Measurements from ENCODE around the gene RPL12.
A peak's percentile ranks its signal among the peaks of the same experiment; 100 is the strongest.

The RPL12 gene

GRCh38 chr9:127449332-127449966 is 1.8 kb downstream of the RPL12 start:
- H3K79me1 ChIP-seq (ENCODE audit: low read length), result peaks cover 18% of the 10 kb centered on the region
- peak overlapping the region; percentile 53 for H3K9ac ChIP-seq (ENCODE audit: low read length)
- peak overlapping the region; percentile 25 for H3K4me3 ChIP-seq (ENCODE audit: low read depth, low read length)
- H3K23ac ChIP-seq (ENCODE audit: low read length), result no peak overlapping the region
- no peak overlapping the region for H4K91ac ChIP-seq (ENCODE audit: low read depth, low read length)
- H3K36me3 ChIP-seq (ENCODE audit: control insufficient read depth in 1 of 2, insufficient read depth in 2 of 2, low read length in 2 of 2), result peaks cover 44 to 59% of the 10 kb centered on the region in 2 experiments
- H4K8ac ChIP-seq (ENCODE audit: low read depth, low read length), result no peak overlapping the region
- no peak overlapping the region for H2AK5ac ChIP-seq (ENCODE audit: low read length)
- H3K4me2 ChIP-seq (ENCODE audit: low read length), result peak overlapping the region; percentile 94
- peak overlapping the region; percentile 100 for H3K4ac ChIP-seq (ENCODE audit: low read depth, low read length)
- DNase-seq, result no peak
- no peak overlapping the region for H2AFZ ChIP-seq (ENCODE audit: insufficient read depth, low read length, poor library complexity)
- H2BK120ac ChIP-seq (ENCODE audit: insufficient read depth, low read length, poor library complexity), result no peak overlapping the region
- H2BK5ac ChIP-seq (ENCODE audit: low read depth, low read length, poor library complexity), result no peak overlapping the region
- peak overlapping the region; percentile 81 for H3K27ac ChIP-seq (ENCODE audit: low read depth, low read length)
- no CpG with 5 or more reads among the region's 5 CpGs for WGBS (ENCODE audit: extremely low coverage, insufficient coverage, insufficient read length)
- no peak overlapping the region for H3K18ac ChIP-seq (ENCODE audit: low read length)
- H3K14ac ChIP-seq (ENCODE audit: low read length), result no peak overlapping the region
- H2BK12ac ChIP-seq (ENCODE audit: low read length), result no peak overlapping the region
- H3K9me3 ChIP-seq (ENCODE audit: insufficient read depth, low read depth, low read length), result peaks cover 5% of the 10 kb centered on the region
- peaks cover 13 to 23% of the 10 kb centered on the region in 2 experiments for H3K4me1 ChIP-seq (ENCODE audit: control insufficient read depth in 1 of 2, insufficient read depth in 2 of 2, low read length in 2 of 2)
- H3K79me2 ChIP-seq (ENCODE audit: control insufficient read depth, insufficient read depth, low read length, poor library complexity), result peaks cover 23% of the 10 kb centered on the region
- no peaks in the 10 kb centered on the region for H3K27me3 ChIP-seq (ENCODE audit: insufficient read depth, low read length)
- H4K12ac ChIP-seq (ENCODE audit: low read depth, low read length), result peak overlapping the region; percentile 13

GRCh38 chr9:127448112-127448805 is 2.9 kb downstream of the RPL12 start:
- peak in 1 of 2 donors; percentile 7 for DNase-seq
- peaks cover 23% of the 10 kb centered on the region for H3K79me2 ChIP-seq (ENCODE audit: control insufficient read depth, insufficient read depth, low read length, poor library complexity)
- H2AFZ ChIP-seq (ENCODE audit: insufficient read depth, low read length, poor library complexity), result no peak overlapping the region
- H2BK12ac ChIP-seq (ENCODE audit: low read length), result no peak overlapping the region
- H3K79me1 ChIP-seq (ENCODE audit: low read length), result peaks cover 23% of the 10 kb centered on the region
- H2BK120ac ChIP-seq (ENCODE audit: insufficient read depth, low read length, poor library complexity), result no peak overlapping the region
- H3K27ac ChIP-seq (ENCODE audit: low read depth, low read length), result no peak overlapping the region
- no peak overlapping the region for H3K9ac ChIP-seq (ENCODE audit: low read length)
- H3K4ac ChIP-seq (ENCODE audit: low read depth, low read length), result peak overlapping the region; percentile 13
- no peak overlapping the region for H2BK5ac ChIP-seq (ENCODE audit: low read depth, low read length, poor library complexity)
- H3K4me2 ChIP-seq (ENCODE audit: low read length), result peak overlapping the region; percentile 23
- H3K36me3 ChIP-seq (ENCODE audit: control insufficient read depth in 1 of 2, insufficient read depth in 2 of 2, low read length in 2 of 2), result peaks cover 40 to 64% of the 10 kb centered on the region in 2 experiments
- no peak overlapping the region for H3K18ac ChIP-seq (ENCODE audit: low read length)
- H4K8ac ChIP-seq (ENCODE audit: low read depth, low read length), result no peak overlapping the region
- no peak overlapping the region for H3K23ac ChIP-seq (ENCODE audit: low read length)
- peaks cover 18 to 30% of the 10 kb centered on the region in 2 experiments for H3K4me1 ChIP-seq (ENCODE audit: control insufficient read depth in 1 of 2, insufficient read depth in 2 of 2, low read length in 2 of 2)
- H2AK5ac ChIP-seq (ENCODE audit: low read length), result no peak overlapping the region
- no peak overlapping the region for H4K12ac ChIP-seq (ENCODE audit: low read depth, low read length)
- no peaks in the 10 kb centered on the region for H3K27me3 ChIP-seq (ENCODE audit: insufficient read depth, low read length)
- no CpG with 5 or more reads among the region's 8 CpGs for WGBS (ENCODE audit: extremely low coverage, insufficient coverage, insufficient read length)
- no peak overlapping the region for H3K4me3 ChIP-seq (ENCODE audit: low read depth, low read length)
- H3K14ac ChIP-seq (ENCODE audit: low read length), result no peak overlapping the region
- peaks cover 7% of the 10 kb centered on the region for H3K9me3 ChIP-seq (ENCODE audit: insufficient read depth, low read depth, low read length)
- no peak overlapping the region for H4K91ac ChIP-seq (ENCODE audit: low read depth, low read length)

- peaks cover 23% of the 10 kb centered on the region for H3K79me2 ChIP-seq (ENCODE audit: control insufficient read depth, insufficient read depth, low read length, poor library complexity)
- H3K36me3 ChIP-seq (ENCODE audit: control insufficient read depth in 1 of 2, insufficient read depth in 2 of 2, low read length in 2 of 2), result peaks cover 42 to 64% of the 10 kb centered on the region in 2 experiments
- no peak overlapping the region for H3K23ac ChIP-seq (ENCODE audit: low read length)
- no peak overlapping the region for H3K9ac ChIP-seq (ENCODE audit: low read length)
- no CpG with 5 or more reads among the region's 7 CpGs for WGBS (ENCODE audit: extremely low coverage, insufficient coverage, insufficient read length)
- H4K12ac ChIP-seq (ENCODE audit: low read depth, low read length), result no peak overlapping the region
- no peaks in the 10 kb centered on the region for H3K27me3 ChIP-seq (ENCODE audit: insufficient read depth, low read length)
- H2BK5ac ChIP-seq (ENCODE audit: low read depth, low read length, poor library complexity), result no peak overlapping the region
- peaks cover 23% of the 10 kb centered on the region for H3K79me1 ChIP-seq (ENCODE audit: low read length)
- H2BK120ac ChIP-seq (ENCODE audit: insufficient read depth, low read length, poor library complexity), result no peak overlapping the region
- H3K4me1 ChIP-seq (ENCODE audit: control insufficient read depth in 1 of 2, insufficient read depth in 2 of 2, low read length in 2 of 2), result peaks cover 18 to 32% of the 10 kb centered on the region in 2 experiments
- H2BK12ac ChIP-seq (ENCODE audit: low read length), result no peak overlapping the region
- no peak overlapping the region for H3K27ac ChIP-seq (ENCODE audit: low read depth, low read length)
- no peak overlapping the region for H4K91ac ChIP-seq (ENCODE audit: low read depth, low read length)
- no peak overlapping the region for H2AFZ ChIP-seq (ENCODE audit: insufficient read depth, low read length, poor library complexity)
- H3K4me2 ChIP-seq (ENCODE audit: low read length), result no peak overlapping the region
- no peak overlapping the region for H3K4ac ChIP-seq (ENCODE audit: low read depth, low read length)
- peaks cover 7% of the 10 kb centered on the region for H3K9me3 ChIP-seq (ENCODE audit: insufficient read depth, low read depth, low read length)
- no peak overlapping the region for H2AK5ac ChIP-seq (ENCODE audit: low read length)
- peak in 1 of 2 donors; percentile 39 for DNase-seq
- no peak overlapping the region for H4K8ac ChIP-seq (ENCODE audit: low read depth, low read length)
- H3K4me3 ChIP-seq (ENCODE audit: low read depth, low read length), result no peak overlapping the region
- no peak overlapping the region for H3K18ac ChIP-seq (ENCODE audit: low read length)
- H3K14ac ChIP-seq (ENCODE audit: low read length), result no peak overlapping the region
Observed at GRCh38 chr9:127447416-127448111, 3.6 kb downstream of the RPL12 start.

DNA sequence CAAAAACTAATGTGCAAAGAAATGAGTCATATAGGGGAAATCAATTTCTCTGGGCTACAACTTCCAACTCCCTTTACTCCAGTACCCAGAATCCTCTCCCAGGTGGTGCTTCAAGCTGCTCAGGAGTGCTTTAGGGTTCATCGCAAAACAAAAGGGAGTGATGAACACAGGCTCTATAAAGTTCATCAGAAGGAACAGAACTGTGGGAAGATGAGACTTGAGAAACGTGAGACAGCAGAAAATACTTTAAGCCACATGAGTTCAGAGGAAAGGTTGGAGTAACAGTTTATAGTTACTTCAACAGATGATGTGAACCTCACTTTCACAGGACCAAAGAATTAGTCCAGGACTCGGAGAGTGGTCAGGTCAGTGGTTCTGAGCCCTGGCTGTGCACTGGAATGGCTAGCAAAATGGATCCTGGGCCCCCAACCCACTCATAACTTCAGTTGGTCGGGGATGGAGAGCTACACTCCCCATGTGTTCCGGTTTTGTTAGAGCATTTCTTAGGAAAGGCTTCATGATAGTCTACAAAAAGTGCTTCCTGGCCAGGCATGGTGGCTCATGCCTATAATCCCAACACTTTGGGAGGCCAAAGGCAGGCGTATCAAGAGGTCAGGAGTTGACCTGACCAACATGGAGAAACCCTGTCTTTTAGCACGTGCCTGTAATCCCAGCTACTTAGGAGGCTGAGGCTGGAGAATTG is 4.3 kb downstream of the RPL12 start:
- no peak overlapping the region for H2AFZ ChIP-seq (ENCODE audit: insufficient read depth, low read length, poor library complexity)
- H2BK120ac ChIP-seq (ENCODE audit: insufficient read depth, low read length, poor library complexity), result no peak overlapping the region
- H4K8ac ChIP-seq (ENCODE audit: low read depth, low read length), result no peak overlapping the region
- H3K79me1 ChIP-seq (ENCODE audit: low read length), result peaks cover 20% of the 10 kb centered on the region
- H4K12ac ChIP-seq (ENCODE audit: low read depth, low read length), result no peak overlapping the region
- DNase-seq, result peak in 1 of 2 donors; percentile 10
- H3K14ac ChIP-seq (ENCODE audit: low read length), result no peak overlapping the region
- no peak overlapping the region for H3K4me2 ChIP-seq (ENCODE audit: low read length)
- H3K4me3 ChIP-seq (ENCODE audit: low read depth, low read length), result no peak overlapping the region
- H3K4ac ChIP-seq (ENCODE audit: low read depth, low read length), result no peak overlapping the region
- H3K4me1 ChIP-seq (ENCODE audit: control insufficient read depth in 1 of 2, insufficient read depth in 2 of 2, low read length in 2 of 2), result peaks cover 15 to 29% of the 10 kb centered on the region in 2 experiments
- no peaks in the 10 kb centered on the region for H3K27me3 ChIP-seq (ENCODE audit: insufficient read depth, low read length)
- no peak overlapping the region for H3K9ac ChIP-seq (ENCODE audit: low read length)
- no peak overlapping the region for H3K27ac ChIP-seq (ENCODE audit: low read depth, low read length)
- H3K36me3 ChIP-seq (ENCODE audit: control insufficient read depth in 1 of 2, insufficient read depth in 2 of 2, low read length in 2 of 2), result peaks cover 45 to 64% of the 10 kb centered on the region in 2 experiments
- WGBS (ENCODE audit: extremely low coverage, insufficient coverage, insufficient read length), result no CpG with 5 or more reads among the region's 7 CpGs
- no peak overlapping the region for H2BK5ac ChIP-seq (ENCODE audit: low read depth, low read length, poor library complexity)
- no peak overlapping the region for H4K91ac ChIP-seq (ENCODE audit: low read depth, low read length)
- H3K79me2 ChIP-seq (ENCODE audit: control insufficient read depth, insufficient read depth, low read length, poor library complexity), result peaks cover 23% of the 10 kb centered on the region
- H3K18ac ChIP-seq (ENCODE audit: low read length), result no peak overlapping the region
- no peak overlapping the region for H3K23ac ChIP-seq (ENCODE audit: low read length)
- H2AK5ac ChIP-seq (ENCODE audit: low read length), result no peak overlapping the region
- H2BK12ac ChIP-seq (ENCODE audit: low read length), result no peak overlapping the region
- H3K9me3 ChIP-seq (ENCODE audit: insufficient read depth, low read depth, low read length), result peaks cover 7% of the 10 kb centered on the region

Data from trophoblast cell (in vitro differentiated cells and primary cell).